Esophagus muscularis mucosa (tissue), 4 donors: ENCODE results near the gene DCTN5. TPM values are rescaled to one million over a fixed set of nuclear protein-coding genes. Genes with fewer than 3 reads are reported as not detected.

ENCODE experiments used
- DNase-seq: peaks from one replicate; pipeline ENCODE4 v3.0.0-alpha.2; 2017; ENCODE audit errors: extremely low spot score
- H3K27ac ChIP-seq, 4 donors: fragments of 200-600 bp; sonication (generic); replicated peaks in 1 of 4; 1 replicate in 3 of 4; 2 replicates in 1 of 4; pipeline ENCODE4 v1.5.1; 2016 to 2019; ENCODE audit warnings: mild to moderate bottlenecking in 1 of 4
- H3K27me3 ChIP-seq, 4 donors: fragments of 200-600 bp; sonication (generic); one replicate each; pipeline versions ENCODE4 v1.5.1 to v1.6.0; 2016 to 2019
- H3K36me3 ChIP-seq, 4 donors: fragments of 200-600 bp; sonication (generic); one replicate each; pipeline ENCODE4 v1.5.1; 2016 to 2019
- H3K4me1 ChIP-seq, 4 donors: fragments of 200-600 bp; sonication (generic); one replicate each; pipeline ENCODE4 v1.5.1; 2016 to 2019
- H3K4me3 ChIP-seq, 4 donors: fragments of 200-600 bp; sonication (generic); 1 replicate in 2 of 4; 2 replicates in 2 of 4; pipeline ENCODE4 v1.5.1; 2016 to 2019; ENCODE audit warnings: mild to moderate bottlenecking in 4 of 4, moderate library complexity in 1 of 4
- H3K9me3 ChIP-seq, 4 donors: fragments of 200-600 bp; sonication (generic); 1 replicate in 3 of 4; 2 replicates in 1 of 4; pipeline ENCODE4 v1.5.1; 2016 to 2019
- CTCF ChIP-seq, 3 experiments: fragments of 200-600 bp in 2 of 3; fragments of 450-650 bp in 1 of 3; sonication (generic) in 2 of 3; IDR thresholded peaks; one replicate each; pipeline ENCODE4 v1.5.1; 2017 to 2019; ENCODE audit warnings: antibody characterized with exemption in 3 of 3, mild to moderate bottlenecking in 2 of 3, moderate library complexity in 1 of 3
- EP300 ChIP-seq: sonication (generic); formaldehyde crosslinking; IDR thresholded peaks from one replicate; pipeline ENCODE4 v1.6.1; 2017; ENCODE audit warnings: antibody characterized with exemption
- POLR2A ChIP-seq: fragments of 450-650 bp; IDR thresholded peaks from one replicate; pipeline ENCODE4 v1.6.1; 2017; ENCODE audit warnings: antibody characterized with exemption, moderate library complexity, mild to moderate bottlenecking, low read depth
- POLR2AphosphoS5 ChIP-seq, 2 donors: sonication (generic); formaldehyde crosslinking; IDR thresholded peaks; one replicate each; pipeline ENCODE4 v1.6.1; 2017; ENCODE audit warnings: antibody characterized with exemption in 2 of 2
- WGBS: methylation state at CpG from one replicate; pipeline ENCODE4 v1.1.5; 2018; 5-methylcytosine and 5-hydroxymethylcytosine counted together
- intact Hi-C: fragments of 100-400 bp; cut with DNase I; formaldehyde crosslinking; loops from one replicate; pipeline ENCODE4 v1.15.1; 2023
- total RNA-seq, 4 donors: library from RNA; depleted of rRNA; stranded (reverse); fragments of >200 nt; gene quantifications; one replicate each; pipeline versions ENCODE4 v1.1.0 to v1.2.1, GENCODE V29; 2016

DCTN5 gene
- total RNA-seq, 4 donors from 2014 or later = 31.1 to 50.7 (median 37.0) TPM

- no peak for DNase-seq
- Histone ChIP-seq H3K27me3 (peaks cover 0 to 13% (median 0%) of the 10 kb centered on the region in 4 donors), H3K27ac (no peak overlapping the region), H3K4me3 (no peak overlapping the region), H3K36me3 (no peaks in the 10 kb centered on the region), H3K9me3 (peaks cover 0 to 16% (median 5%) of the 10 kb centered on the region in 4 donors), H3K4me1 (no peaks in the 10 kb centered on the region)
- TF ChIP-seq EP300 (no peak), POLR2AphosphoS5 (IDR thresholded peaks at IDR 0.05) (no peak), CTCF (IDR thresholded peaks at IDR 0.05) (no peak), POLR2A (no peak)
- 68% methylated on average over 8 of the region's 8 CpGs for WGBS
- intact Hi-C loops = no loop called here
Measured at GRCh38 chr16:23724096-23724784, 83.0 kb downstream of the DCTN5 start.

GRCh38 chr16:23724785-23725131 is 83.5 kb downstream of the DCTN5 start:
- WGBS = 68% methylated on average over 3 of the region's 3 CpGs
- TF ChIP-seq POLR2A = no peak
- TF ChIP-seq CTCF (IDR thresholded peaks at IDR 0.05) = no peak
- no peak for TF ChIP-seq POLR2AphosphoS5 (IDR thresholded peaks at IDR 0.05)
- TF ChIP-seq EP300 = no peak
- H3K4me3 ChIP-seq = no peak overlapping the region
- H3K9me3 ChIP-seq = peaks cover 0 to 16% (median 5%) of the 10 kb centered on the region in 4 donors
- H3K27me3 ChIP-seq = peaks cover 0 to 18% (median 0%) of the 10 kb centered on the region in 4 donors
- no peaks in the 10 kb centered on the region for H3K4me1 ChIP-seq
- no peaks in the 10 kb centered on the region for H3K36me3 ChIP-seq
- no peak for DNase-seq
- intact Hi-C loops = no loop called here
- H3K27ac ChIP-seq = no peak overlapping the region

- H3K4me3 ChIP-seq = no peak overlapping the region
- H3K36me3 ChIP-seq = no peaks in the 10 kb centered on the region
- no peak for DNase-seq
- H3K27me3 ChIP-seq = peaks cover 0 to 19% (median 0%) of the 10 kb centered on the region in 4 donors
- intact Hi-C loops = no loop called here
- TF ChIP-seq POLR2AphosphoS5 (IDR thresholded peaks at IDR 0.05) (no peak), CTCF (IDR thresholded peaks at IDR 0.05) (no peak), EP300 (no peak), POLR2A (no peak)
- H3K9me3 ChIP-seq = peaks cover 0 to 16% (median 5%) of the 10 kb centered on the region in 4 donors
- H3K27ac ChIP-seq = no peak overlapping the region
- no peaks in the 10 kb centered on the region for H3K4me1 ChIP-seq
- 91% methylated on average over 3 of the region's 3 CpGs for WGBS
Measured at GRCh38 chr16:23726710-23727109, 85.4 kb downstream of the DCTN5 start.

Other genes starting within 250 kb of the DCTN5 start
- 10 to 100 TPM; 11.9 to 23.7 (median 15.1) TPM for gene COG7, start 188.3 kb upstream of the DCTN5 start, total RNA-seq
- gene GGA2, start 131.0 kb upstream of the DCTN5 start, total RNA-seq = 10 to 100 TPM; 20.3 to 37.3 (median 23.0) TPM
- gene EARS2, start 84.1 kb upstream of the DCTN5 start, total RNA-seq = 10 to 100 TPM; 14.2 to 24.4 (median 18.2) TPM
- gene UBFD1, start 83.7 kb upstream of the DCTN5 start, total RNA-seq = 10 to 100 TPM; 39.1 to 86.8 (median 65.5) TPM
- 100 to 1,000 TPM in 1 of 4 donors, 10 to 100 TPM in 3; 76.6 to 115 (median 84.4) TPM for gene NDUFAB1, start 45.1 kb upstream of the DCTN5 start, total RNA-seq
- gene PALB2, start 156 bp upstream of the DCTN5 start, total RNA-seq = 10 to 100 TPM in 1 of 4 donors, 1 to 10 TPM in 3; 6.9 to 13.3 (median 8.6) TPM
- gene PLK1, start 37.4 kb downstream of the DCTN5 start, total RNA-seq = 1 to 10 TPM in 3 of 4 donors, under 1 TPM in 1; 0.42 to 2.1 (median 1.3) TPM
- gene ERN2, start 71.8 kb downstream of the DCTN5 start, total RNA-seq = under 1 TPM in 1 of 4 donors, not detected in 3; 0.11 TPM
- gene CHP2, start 113.6 kb downstream of the DCTN5 start, total RNA-seq = not detected
- 10 to 100 TPM in 2 of 4 donors, 1 to 10 TPM in 2; 5.8 to 15.6 (median 9.7) TPM for gene PRKCB, start 194.5 kb downstream of the DCTN5 start, total RNA-seq